ENCODE data around the gene TENM3.

Gene TENM3

DNA sequence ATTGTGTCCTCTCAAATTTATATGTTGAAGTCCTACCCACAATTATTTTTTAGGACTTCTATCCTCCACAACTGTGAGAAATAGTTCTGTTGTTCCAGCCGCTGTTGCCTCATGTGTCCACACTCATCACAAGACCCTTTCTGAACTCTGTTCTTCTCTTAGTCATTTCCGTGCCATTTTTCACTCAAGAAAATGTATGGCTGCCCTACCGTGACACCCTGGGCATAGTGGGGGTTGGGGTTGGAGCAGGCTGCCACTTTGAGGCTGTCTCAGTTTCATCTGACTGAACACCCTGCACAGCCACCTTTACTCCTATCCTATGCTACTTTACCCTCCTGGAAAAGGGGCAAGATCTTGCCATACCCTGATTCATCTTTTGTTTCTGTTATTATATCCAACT lies 319.1 kb downstream of the TENM3 start:
- no peak for TF ChIP-seq ZNF274 (IDR thresholded peaks at IDR 0.05; ENCODE audit: low read depth, low read length)

GRCh38 chr4:182564724-182565369 lies 321.6 kb downstream of the TENM3 start:
- TF ChIP-seq ZNF274 (IDR thresholded peaks at IDR 0.05; ENCODE audit: low read depth, low read length) = no peak

More for the DNA sequence above, 319.1 kb downstream of the TENM3 start:
- H3K4me3 ChIP-seq (ENCODE audit: low read length) = no peak overlapping the region

GRCh38 chr4:182567119-182567518 lies 323.9 kb downstream of the TENM3 start:
- TF ChIP-seq ZNF274 (IDR thresholded peaks at IDR 0.05; ENCODE audit: low read depth, low read length) = no peak

More at GRCh38 chr4:182564724-182565369, 321.6 kb downstream of the TENM3 start:
- no peak overlapping the region for H3K4me3 ChIP-seq (ENCODE audit: low read length)

DNA sequence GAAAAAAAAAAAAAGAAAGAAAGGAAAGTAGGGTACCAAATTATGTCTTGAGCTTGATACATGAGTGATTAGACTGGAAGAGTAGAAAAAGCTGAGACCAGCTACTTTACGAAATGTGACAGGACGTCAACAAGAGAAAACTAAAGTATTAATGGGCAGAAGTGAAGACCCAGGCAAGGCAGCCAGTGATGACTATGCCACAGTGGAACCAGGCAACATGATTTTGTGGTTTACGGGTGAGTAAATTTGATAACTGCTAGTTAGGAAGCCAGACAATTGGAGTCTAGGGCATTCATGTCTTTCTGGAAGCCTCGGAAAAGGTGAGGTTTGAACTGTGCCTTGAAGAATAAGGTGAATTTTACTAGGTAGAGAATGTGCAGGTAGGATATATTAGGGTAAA lies 326.4 kb downstream of the TENM3 start:
- H3K4me3 ChIP-seq (ENCODE audit: low read length) = no peak overlapping the region
- no peak for TF ChIP-seq ZNF274 (IDR thresholded peaks at IDR 0.05; ENCODE audit: low read depth, low read length)

More at GRCh38 chr4:182567119-182567518, 323.9 kb downstream of the TENM3 start:
- no peak overlapping the region for H3K4me3 ChIP-seq (ENCODE audit: low read length)

DNA sequence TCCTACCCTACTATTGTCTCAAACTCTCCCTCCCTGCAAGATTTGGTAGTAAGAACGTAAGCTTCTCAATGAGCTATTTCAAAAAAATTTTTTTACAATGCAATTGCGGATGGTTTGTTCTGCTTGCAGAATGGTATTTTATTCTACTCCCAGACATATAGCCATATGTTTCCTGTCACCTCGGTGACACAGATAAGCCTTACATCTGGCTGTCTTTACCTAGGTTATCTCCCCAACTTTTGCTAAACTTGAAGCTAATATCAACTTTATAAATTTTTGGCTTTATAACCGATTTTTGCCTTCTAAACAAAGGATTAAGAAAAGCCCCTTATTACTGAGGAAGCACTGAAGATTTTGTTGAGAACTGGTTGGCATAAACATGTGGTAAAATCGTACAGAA lies 331.5 kb downstream of the TENM3 start:
- no peak overlapping the region for H3K4me3 ChIP-seq (ENCODE audit: low read length)
- TF ChIP-seq ZNF274 (IDR thresholded peaks at IDR 0.05; ENCODE audit: low read depth, low read length) = no peak

DNA sequence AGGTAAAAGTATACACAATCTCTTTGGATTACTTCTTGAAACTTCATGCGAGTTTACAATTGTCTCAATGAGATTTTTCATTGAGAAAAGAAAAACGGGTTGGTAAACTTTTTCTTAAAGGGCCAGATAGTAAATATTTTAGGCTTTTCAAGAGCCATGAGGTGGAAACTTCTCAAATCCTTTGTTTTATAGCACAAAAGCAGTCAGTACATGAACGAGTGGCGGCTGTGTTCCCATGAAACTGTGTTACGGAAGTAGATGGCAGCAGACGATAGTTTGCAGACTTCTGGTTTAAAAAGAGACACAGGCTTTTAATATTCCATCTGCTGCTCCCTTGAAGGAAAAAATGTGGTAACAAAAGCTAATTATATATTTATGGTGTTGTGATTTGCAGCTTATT lies 332.0 kb downstream of the TENM3 start:
- H3K4me3 ChIP-seq (ENCODE audit: low read length) = no peak overlapping the region
- no peak for TF ChIP-seq ZNF274 (IDR thresholded peaks at IDR 0.05; ENCODE audit: low read depth, low read length)

GRCh38 chr4:182576601-182577289 lies 333.5 kb downstream of the TENM3 start:
- TF ChIP-seq ZNF274 (IDR thresholded peaks at IDR 0.05; ENCODE audit: low read depth, low read length) = no peak
- no peak overlapping the region for H3K4me3 ChIP-seq (ENCODE audit: low read length)

- TF ChIP-seq ZNF274 (IDR thresholded peaks at IDR 0.05; ENCODE audit: low read depth, low read length) = no peak
- H3K4me3 ChIP-seq (ENCODE audit: low read length) = no peak overlapping the region
Observed at GRCh38 chr4:182577411-182577810, 334.2 kb downstream of the TENM3 start.

GRCh38 chr4:182578402-182578801 lies 335.2 kb downstream of the TENM3 start:
- no peak for TF ChIP-seq ZNF274 (IDR thresholded peaks at IDR 0.05; ENCODE audit: low read depth, low read length)
- H3K4me3 ChIP-seq (ENCODE audit: low read length) = no peak overlapping the region

- no peak overlapping the region for H3K4me3 ChIP-seq (ENCODE audit: low read length)
- TF ChIP-seq ZNF274 (IDR thresholded peaks at IDR 0.05; ENCODE audit: low read depth, low read length) = no peak
Observed at GRCh38 chr4:182582245-182582644, 339.0 kb downstream of the TENM3 start.

DNA sequence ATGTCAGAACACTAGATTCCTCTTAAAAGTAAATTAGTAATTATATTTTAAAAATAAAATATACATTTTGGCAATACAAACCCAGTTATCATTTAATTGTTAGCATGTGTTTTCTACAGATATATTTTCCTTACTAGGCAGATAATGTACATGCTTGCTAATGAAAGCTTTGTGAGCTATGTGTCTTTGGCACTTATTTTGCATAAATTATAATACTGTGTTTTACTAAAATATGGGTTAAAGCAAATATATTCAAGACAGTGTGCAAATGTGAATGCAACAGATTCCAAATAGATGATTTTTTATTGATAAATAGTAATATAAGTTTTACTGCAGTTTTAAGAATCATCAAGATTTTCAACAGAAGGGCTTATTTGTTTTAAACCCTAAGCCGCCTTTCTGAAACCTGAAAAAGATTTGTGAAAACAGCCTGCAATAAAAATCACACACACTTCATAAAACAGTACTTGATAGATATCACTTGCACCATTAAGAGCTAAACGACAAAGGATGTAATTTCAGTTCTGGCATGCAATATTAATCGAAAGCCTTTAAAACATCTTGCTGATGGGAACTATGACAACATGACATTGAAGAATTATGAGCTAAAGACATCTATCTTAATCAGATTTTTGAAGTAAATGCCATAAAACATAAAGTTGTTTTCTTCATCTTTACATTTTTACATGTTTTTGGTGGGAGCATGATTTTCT lies 340.7 kb downstream of the TENM3 start:
- no peak overlapping the region for H3K4me3 ChIP-seq (ENCODE audit: low read length)
- no peak for TF ChIP-seq ZNF274 (IDR thresholded peaks at IDR 0.05; ENCODE audit: low read depth, low read length)

DNA sequence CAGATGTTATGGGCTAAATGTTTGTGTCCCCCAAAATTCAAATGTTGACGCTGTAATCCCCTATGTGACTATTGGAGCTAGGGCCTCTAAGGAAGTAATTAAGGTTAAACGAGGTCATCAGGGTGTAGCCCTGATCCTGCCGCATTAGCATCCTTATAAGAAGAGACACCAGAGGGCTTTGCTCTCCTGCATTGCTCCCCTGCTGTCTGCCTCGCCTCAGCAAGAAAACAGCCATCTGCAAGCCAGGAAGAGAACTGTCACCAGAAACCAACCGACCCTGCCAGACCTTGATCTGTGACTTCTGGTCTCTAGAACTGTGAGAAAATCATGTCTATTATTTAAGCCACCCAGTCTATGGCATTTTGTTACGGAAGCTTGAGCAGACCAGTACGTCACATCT lies 342.1 kb downstream of the TENM3 start:
- no peak overlapping the region for H3K4me3 ChIP-seq (ENCODE audit: low read length)
- TF ChIP-seq ZNF274 (IDR thresholded peaks at IDR 0.05; ENCODE audit: low read depth, low read length) = no peak

GRCh38 chr4:182589100-182589499 lies 345.9 kb downstream of the TENM3 start:
- no peak for TF ChIP-seq ZNF274 (IDR thresholded peaks at IDR 0.05; ENCODE audit: low read depth, low read length)
- no peak overlapping the region for H3K4me3 ChIP-seq (ENCODE audit: low read length)

DNA sequence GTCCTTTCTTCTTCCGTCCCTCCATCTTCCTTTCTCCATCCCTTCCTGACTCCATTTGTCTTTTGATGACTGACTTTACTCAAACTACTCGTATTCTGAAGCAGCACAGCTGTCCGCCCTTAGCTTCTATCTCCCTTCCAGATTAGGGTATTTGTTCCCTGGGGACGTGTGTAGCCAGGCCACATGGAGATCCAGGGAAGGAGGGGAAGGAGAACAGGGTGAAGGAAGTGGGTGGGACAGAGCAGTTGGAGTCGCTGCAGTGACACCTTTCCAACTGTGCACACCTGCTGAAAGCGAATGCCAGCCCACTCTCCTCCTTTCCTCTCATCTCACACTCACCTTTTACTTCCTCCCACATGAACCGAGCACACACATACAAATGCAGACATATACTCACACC lies 350.2 kb downstream of the TENM3 start:
- H3K4me3 ChIP-seq (ENCODE audit: low read length) = no peak overlapping the region
- no peak for TF ChIP-seq ZNF274 (IDR thresholded peaks at IDR 0.05; ENCODE audit: low read depth, low read length)

DNA sequence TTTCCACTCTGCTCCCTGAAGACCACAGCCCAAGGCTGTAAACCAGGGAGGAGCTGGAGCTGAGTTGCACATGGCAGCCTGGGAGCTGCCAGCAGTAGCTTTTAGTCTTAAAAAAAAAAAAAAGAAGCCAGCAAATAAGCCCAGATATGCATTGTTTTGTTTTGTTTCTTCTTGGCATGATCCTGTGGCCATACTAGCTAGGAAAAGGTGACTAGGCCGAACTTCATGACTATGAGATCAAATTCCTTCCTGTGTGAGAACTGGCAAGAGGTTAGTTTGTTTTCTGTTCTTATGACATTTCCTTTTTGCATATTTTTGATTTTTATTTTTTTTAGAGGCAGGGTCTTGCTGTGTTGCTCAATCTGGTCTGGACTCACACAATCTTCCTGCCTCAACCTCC lies 350.7 kb downstream of the TENM3 start:
- no peak overlapping the region for H3K4me3 ChIP-seq (ENCODE audit: low read length)
- no peak for TF ChIP-seq ZNF274 (IDR thresholded peaks at IDR 0.05; ENCODE audit: low read depth, low read length)
